ENCODE measurements around the gene ADCY4.
A peak's percentile ranks its signal among the peaks of the same experiment; 100 is the strongest.

Gene ADCY4

GRCh38 chr14:24338843-24339242 is 4.0 kb upstream of the ADCY4 start:
- DNase-seq (ENCODE audit: low spot score): no peak
- Histone ChIP-seq H3K4me3 (peak overlapping the region; percentile 59), H3K27ac (no peak overlapping the region)
- no peak for TF ChIP-seq CTCF (IDR thresholded peaks at IDR 0.05)

- no peak for DNase-seq (ENCODE audit: low spot score)
- Histone ChIP-seq H3K27ac (no peak overlapping the region), H3K4me3 (no peak overlapping the region)
- no peak for TF ChIP-seq CTCF (IDR thresholded peaks at IDR 0.05)
These were observed 2.9 kb upstream of the ADCY4 start for GRCh38 chr14:24337824-24338175.

- no peak for DNase-seq (ENCODE audit: low spot score)
- H3K4me3 ChIP-seq: no peak overlapping the region
- no peak for TF ChIP-seq CTCF (IDR thresholded peaks at IDR 0.05)
- H3K27ac ChIP-seq: no peak overlapping the region
These were observed 2.4 kb upstream of the ADCY4 start for GRCh38 chr14:24337144-24337823.

GRCh38 chr14:24335461-24336171 is 745 bp upstream of the ADCY4 start:
- Histone ChIP-seq H3K4me3 (peak overlapping the region; percentile 60), H3K27ac (peak overlapping the region in 1 of 2 donors; percentile 59)
- no peak for DNase-seq (ENCODE audit: low spot score)
- TF ChIP-seq CTCF (IDR thresholded peaks at IDR 0.05): no peak

GRCh38 chr14:24332268-24332993 is 2.4 kb downstream of the ADCY4 start:
- peak overlapping the region; percentile 63 for H3K4me3 ChIP-seq
- peak; percentile 57 for TF ChIP-seq CTCF (IDR thresholded peaks at IDR 0.05)
- DNase-seq (ENCODE audit: low spot score): no peak
- H3K27ac ChIP-seq: no peak overlapping the region

GRCh38 chr14:24331731-24332267 is 3.1 kb downstream of the ADCY4 start:
- H3K4me3 ChIP-seq: no peak overlapping the region
- TF ChIP-seq CTCF (IDR thresholded peaks at IDR 0.05): no peak
- no peak for DNase-seq (ENCODE audit: low spot score)
- no peak overlapping the region for H3K27ac ChIP-seq

All from coronary artery (tissue), 2 donors.